NCI-H2227 (cell line): ENCODE results near the gene DNASE1.
A peak's percentile ranks its signal among the peaks of the same experiment; 100 is the strongest.
"Not testable (repeated sequence)": the region's sequence is repeated elsewhere in the genome, so short reads cannot be mapped to it uniquely, and the experiment has no call there.

ENCODE experiments used
- DNase-seq: peaks from one replicate; lab custom pipeline; 2025; ENCODE audit not compliant: unreplicated experiment; lab: John Stamatoyannopoulos, UW

The DNASE1 gene, protein sequence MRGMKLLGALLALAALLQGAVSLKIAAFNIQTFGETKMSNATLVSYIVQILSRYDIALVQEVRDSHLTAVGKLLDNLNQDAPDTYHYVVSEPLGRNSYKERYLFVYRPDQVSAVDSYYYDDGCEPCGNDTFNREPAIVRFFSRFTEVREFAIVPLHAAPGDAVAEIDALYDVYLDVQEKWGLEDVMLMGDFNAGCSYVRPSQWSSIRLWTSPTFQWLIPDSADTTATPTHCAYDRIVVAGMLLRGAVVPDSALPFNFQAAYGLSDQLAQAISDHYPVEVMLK

DNA sequence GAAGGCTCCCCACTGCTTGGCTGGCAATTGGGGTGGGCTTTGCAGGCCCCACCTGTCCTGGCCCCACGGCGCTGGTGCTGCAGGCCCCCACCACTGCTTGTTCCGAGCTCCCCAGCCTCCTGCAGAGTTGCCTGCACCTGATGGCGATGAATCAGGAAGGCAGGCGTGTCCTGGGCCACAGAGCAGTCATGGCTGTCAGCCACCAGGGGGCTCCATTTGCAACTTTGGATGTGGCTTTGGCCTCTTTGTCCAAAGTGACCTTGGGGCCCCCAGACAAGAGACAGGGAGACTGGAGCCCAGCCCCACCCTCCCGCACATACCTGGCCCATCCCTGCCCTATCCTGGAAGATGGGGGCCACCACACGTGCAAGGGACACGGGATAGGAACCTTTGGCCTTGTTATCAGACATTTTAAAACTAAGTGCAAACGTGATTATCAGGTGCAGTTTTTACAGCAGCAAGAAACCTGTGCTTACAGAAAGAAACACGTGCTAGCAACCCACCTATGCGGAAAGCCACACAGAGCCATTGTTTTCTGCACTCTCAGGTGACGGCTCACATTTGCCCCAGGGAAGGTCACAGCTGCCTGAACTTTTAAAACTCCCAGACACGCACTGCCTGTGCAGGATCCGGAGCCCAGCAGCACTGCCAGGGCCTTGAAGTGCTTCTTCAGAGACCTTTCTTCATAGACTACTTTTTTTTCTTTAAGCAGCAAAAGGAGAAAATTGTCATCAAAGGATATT is at the start of gene DNASE1:
TSS of gene DNASE1 (plus strand) at position 443 of the 743 bp plus-strand sequence. CDS start 683 bp downstream, outside the sequence.
- peak; percentile 67 for DNase-seq

DNA sequence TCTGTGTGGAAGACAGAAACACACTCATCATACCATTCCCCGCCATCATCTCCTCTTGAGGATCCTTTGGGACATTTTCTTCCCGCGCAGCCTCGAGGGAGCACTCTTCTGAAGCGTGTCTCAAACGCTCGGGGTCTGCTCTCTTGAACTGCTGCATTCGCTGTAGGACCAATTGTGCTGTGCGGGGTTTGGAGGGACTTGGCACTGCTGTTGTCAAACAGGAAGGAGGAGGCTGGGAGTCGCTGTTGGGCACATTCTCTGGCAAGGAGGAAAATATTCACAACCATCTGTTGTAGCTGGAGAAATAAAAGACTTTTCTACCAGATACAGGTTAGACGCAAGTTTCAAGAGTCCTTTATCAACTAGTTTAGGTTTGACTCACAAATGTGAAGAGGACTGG is 48.0 kb upstream of the DNASE1 start:
- no peak for DNase-seq

DNA sequence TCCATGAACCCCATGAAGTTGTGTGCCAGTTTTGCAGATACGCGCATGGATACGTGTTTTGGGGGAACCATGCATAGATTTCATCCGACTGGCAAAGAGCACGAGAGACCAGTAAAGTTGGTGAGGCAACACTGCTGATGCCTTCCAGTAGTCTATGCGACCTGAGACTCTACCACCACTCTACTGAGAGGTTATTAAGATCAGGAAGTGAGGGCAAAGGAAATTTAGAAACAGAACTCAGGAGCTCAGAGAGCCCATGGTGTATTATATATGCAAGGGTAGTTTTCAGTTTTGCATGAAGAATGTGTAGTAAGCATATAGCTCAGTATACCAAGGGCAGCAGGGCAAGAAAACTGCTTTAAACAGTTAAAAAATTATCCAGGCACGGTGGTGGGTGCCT is 47.3 kb upstream of the DNASE1 start:
- no peak for DNase-seq

DNA sequence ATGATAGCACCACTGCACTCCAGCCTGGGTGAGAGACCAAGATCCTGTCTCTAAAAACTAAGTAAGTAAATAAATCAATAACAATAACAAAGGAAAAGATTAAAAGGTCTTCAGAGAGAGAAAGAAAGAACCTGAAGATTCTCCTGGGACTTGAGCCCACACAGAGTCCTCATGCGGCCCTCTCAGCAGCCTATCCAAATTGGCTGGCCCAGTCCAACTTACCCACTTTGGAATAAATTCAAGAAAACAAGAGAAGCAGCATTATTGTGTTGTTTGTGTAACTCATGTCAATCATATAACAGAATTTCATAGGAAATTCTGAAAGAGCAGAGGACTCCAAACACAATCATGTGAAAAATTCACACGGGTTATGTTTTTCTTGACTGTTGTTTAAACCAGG is 46.9 kb upstream of the DNASE1 start:
- no peak for DNase-seq

DNA sequence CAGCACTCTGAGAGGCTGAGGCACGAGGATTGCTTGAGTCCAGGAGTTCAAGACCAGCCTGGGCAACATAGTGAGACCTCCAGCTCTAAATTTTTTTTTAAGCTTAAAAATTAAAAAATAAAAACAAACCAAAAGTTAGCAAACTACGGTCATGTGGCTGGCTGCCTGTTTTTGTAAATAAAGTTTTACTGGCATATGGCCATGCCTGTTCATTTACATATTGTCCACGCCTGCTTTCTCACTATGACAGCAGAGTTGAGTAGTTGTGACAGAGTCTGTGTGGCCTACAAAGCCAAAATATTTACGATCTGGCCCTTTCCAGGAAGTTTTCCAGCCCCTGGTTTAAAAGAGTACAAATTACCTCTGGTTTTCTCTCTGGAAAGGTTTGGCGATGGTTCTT is 46.4 kb upstream of the DNASE1 start:
- no peak for DNase-seq

DNA sequence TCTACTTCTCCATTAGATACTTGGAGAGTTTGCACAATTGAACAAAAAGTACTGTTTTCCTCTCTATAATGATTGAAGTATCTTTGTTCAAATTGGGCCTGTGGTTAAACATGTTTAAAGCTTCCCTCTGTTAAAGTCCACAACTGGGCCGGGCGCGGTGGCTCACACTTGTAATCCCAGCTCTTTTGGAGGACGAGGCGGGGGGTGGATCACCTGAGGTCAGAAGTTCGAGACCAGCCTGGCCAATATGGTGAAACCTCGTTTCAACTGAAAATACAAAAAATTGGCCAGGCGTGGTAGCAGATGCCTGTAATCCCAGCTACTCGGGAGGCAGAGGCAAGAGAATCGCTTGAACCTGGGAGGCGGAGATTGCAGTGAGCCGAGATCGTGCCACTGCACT is 45.5 kb upstream of the DNASE1 start:
- DNase-seq: not testable (repeated sequence)

DNA sequence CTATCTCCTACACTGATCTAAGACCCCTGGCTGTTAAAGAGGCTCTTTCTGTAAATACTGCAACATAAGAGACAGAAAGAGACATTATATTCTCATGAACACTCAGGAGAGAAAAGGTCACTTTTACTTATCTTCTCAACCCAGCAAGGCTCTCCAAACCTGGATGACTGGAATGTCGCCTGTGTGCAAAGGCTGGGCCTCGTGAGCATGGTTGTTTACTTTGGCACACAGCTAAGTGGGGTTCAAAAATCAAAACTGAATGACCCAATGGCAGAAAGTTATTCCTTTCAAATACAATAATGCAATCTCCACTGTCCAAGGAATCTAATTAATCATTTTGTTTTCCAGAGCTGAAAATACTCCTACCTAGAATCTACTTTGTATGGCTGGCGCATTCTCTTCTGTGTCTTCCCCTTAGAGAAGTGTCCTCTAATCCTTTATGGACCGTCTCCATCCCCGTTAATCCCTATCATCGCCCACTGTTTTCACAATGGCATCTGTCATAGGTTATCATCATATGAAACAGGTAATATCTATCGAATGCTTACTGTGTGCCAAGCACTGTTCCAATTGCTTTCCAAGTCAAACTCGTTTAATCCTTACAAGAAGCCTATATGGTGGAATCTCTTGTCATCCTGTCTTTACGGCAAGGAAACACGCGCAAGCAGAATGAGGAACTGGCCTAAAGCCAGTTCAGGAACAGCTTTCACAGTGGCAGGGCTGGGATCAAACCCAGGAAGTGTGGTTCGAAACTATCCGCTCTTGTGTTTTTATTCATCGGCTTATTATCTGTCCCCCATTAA is 44.4 kb upstream of the DNASE1 start:
- DNase-seq: no peak

DNA sequence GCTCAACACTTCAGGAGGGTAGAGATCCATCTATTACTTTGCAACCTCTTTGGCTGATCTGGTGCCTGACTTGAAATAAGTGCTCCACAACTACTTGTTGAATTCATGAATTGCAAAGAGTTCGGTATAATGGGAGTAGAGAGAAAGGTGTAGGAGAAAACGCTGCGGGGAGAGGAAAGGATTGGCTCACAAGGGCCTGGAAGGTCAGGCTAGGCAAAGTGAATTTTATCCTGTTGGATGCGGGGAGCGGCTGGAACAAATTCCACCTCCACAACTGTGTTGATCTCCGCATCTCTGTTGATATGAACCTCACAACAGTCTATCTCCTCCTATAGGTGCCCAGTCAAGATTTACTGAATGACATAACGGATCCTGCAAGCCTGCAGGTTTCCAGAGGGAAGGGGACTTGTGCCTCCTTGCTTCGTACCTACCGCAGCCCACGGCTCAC is 43.8 kb upstream of the DNASE1 start:
- DNase-seq: no peak

DNA sequence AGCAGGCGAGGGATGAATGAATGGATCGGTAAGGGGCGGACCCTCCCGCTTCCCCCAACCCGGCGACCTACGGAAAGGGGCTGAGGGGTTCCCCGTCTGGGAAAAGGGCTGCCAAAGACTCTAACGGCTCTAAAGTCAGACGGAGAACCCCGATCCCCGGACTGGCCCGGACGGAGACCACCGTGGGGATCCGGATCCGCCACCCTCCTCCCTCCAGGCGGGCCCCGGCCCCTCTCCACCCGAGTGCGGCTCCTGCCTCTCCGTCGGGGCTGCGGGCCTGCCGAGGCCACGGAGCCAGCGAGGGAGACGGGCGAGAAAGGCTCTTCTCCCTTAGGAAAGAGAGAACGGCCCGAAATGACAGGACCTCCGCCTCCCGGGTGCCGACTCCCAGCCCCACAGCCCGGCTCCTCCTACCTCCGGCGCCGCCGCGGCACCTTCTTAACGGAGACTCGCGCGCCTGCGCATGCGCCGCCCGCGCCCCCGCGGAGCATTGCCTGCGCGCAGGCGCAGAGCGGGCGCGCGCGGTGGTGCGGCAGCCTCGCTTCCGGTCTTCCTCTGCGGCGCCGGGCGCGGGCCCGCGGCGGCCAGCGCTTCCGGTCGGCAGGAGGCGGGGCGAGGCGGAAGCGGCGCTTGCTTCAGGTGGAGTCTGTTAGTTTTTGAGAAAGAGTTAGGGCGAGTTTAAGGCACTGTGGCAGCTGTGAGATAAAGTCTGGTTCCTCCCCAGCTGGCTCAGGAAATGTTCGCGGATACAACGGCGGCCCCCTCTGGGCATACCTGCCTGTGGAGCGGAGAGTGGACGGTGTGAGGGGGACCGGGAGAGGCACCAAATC is 43.1 kb upstream of the DNASE1 start, which contains the start of gene SLX4:
TSS of gene SLX4 (minus strand) at position 461 of the 830 bp plus-strand sequence. CDS start 2,642 bp downstream, outside the sequence.
- peak; percentile 97 for DNase-seq

DNA sequence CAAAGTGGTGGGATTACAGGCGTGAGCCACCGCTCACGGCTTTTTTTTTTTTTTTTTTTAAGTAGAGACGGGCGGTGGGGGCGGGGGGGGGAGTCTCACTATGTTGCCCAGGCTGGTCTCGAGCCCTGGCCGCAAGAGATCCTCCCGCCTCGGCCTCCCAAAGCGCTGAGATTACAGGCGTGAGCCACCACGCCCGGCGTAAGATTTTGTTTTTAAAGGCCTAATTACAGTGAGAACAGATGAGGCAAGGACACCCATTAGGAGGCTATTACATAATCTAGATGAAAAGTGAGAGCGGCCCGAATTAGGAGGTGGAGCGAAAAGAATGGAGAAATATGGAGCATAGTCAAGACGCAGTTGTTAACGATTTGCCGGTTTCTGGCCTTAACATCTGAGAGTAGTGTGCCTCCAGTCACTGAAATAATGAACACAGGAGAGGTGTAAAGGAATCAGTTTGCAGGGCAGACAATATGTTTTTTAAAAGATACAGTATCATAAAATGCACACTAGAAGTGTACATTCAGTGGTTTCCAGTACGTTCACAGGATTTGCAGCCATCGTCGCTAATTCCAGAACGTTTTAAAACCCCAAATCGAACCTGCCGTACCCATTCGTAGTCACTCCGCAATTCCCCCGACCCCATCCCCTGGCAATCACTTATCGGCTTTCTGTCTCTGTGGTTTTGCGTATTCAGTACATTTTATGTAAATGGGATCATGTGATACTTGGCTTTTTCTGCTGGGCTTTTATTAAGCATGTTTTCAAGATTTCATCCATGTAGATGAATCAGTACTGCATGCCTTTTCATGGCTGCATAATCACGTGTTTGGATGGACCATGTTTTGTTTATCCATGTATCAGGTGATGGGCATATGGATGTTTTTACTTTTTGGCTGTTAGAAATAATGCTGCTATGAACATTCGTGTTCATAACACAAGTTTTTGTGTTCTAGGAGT is 41.7 kb upstream of the DNASE1 start:
- DNase-seq: peak; percentile 6

DNA sequence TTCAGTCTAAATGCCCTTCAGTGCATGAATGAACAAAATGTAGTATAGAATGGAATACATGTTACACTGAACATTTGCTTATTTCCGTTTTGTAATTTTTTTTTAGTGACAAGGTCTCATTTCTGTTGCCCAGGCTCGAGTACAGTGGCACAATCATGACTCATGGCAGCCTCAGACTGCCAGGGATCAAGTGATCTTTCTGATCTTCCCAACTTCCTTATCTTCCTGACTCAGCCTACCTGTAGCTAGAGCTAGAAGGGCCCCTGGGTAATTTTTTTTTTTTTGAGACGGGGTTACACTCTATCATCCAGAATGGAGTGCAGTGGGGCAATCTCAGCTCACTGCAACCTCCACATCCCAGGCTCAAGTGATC is 35.7 kb upstream of the DNASE1 start:
- DNase-seq: no peak

DNA sequence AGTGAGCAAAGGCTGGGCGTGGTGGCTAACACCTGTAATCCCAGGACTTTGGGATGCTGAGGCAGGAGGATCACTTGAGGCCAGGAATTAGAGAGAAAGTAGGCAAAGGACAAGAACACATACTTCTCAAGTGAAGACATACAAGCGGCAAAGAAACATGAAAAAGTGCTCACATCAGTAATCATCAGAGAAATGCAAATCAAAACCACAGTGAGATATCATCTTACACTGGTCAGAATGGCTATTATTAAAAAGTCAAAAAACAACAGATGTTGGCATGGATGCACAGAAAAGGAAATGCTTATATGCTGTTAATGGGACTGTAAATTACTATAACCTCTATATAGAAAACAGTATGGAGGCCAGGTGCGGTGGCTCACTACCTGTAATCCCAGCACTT is 30.8 kb upstream of the DNASE1 start:
- no peak for DNase-seq

DNA sequence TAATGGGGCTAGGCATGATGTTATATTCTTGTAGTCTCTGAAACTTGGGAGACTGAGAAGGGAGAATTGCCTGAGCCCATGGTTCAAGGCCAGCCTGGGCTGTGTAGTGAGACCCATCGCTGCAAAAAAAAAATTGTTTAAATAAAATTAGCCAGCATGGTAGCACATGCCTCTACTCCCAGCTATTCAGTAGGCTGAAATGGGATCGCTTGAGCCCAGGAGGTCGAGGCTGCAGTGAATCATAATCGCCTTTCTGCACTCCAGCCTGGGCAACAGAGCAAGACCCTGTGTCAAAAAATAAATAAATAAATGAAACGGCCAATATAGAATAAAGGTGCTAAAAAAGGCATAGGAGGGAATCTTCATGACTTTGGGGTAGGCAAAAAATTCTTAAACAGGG is 29.2 kb upstream of the DNASE1 start:
- no peak for DNase-seq

DNA sequence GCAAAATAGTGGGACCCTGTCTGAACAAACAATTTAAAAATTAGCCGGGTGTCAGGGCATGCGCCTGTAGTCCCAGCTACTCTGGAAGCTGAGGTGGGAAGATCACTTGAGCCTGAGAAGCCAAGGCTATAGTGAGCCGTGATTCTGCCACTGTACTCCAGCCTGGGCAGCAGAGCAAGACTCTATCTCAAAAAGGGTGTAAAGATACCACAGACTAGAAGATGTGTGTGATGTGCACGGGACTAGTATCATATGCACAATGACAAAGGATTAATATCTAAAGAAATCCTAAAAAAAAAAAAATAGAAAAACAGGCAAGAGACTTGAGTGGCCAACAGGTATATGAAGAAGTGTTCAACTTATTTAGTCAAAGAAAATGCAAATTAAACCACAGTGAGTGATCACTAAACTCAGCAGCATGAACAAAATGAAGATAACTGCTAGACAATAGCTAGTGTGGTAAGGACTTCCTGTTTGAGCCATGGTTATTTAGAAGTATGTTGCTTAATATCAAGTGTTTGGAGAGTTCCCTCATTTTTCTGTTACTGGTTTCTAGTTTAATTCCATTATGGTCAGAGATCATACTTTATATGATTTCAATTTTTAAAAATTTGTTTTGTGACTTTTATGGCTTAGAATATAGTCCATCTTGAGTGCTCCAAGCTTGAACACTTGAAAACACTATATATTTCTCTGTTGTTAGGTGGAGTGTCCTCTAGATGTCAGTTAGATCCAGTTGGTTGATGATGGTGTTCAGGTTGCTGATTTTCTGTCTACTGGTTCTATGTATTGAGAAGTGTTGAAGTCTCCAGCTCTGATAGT is 28.4 kb upstream of the DNASE1 start:
- no peak for DNase-seq

DNA sequence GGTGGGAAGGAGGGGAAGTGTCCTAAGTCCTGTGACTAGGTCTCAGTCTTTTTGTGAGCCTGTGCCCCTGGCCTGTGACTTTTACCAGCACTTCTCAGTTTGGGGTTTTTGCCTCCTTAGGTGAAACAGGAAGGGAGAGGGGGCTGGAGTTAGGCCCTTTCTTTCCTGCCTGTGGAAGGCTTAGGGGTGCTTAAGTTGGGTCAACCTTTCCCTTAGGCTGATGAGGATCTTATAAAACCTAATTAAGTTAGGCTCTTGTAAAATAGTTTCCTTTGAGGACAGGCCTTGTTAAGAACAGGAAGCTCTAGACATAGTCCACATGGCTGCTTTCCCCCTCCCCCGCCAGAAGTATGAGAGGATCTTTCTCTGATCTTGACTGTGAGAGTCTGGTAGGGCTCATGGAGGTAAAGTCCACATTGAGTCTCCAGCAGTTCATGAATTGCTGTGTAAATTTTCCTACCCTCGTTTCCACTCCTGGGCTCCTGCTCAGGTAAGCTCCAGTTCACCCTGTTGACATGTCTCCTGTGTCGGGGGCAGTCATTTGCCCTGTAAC is 17.0 kb upstream of the DNASE1 start:
- DNase-seq: no peak

DNA sequence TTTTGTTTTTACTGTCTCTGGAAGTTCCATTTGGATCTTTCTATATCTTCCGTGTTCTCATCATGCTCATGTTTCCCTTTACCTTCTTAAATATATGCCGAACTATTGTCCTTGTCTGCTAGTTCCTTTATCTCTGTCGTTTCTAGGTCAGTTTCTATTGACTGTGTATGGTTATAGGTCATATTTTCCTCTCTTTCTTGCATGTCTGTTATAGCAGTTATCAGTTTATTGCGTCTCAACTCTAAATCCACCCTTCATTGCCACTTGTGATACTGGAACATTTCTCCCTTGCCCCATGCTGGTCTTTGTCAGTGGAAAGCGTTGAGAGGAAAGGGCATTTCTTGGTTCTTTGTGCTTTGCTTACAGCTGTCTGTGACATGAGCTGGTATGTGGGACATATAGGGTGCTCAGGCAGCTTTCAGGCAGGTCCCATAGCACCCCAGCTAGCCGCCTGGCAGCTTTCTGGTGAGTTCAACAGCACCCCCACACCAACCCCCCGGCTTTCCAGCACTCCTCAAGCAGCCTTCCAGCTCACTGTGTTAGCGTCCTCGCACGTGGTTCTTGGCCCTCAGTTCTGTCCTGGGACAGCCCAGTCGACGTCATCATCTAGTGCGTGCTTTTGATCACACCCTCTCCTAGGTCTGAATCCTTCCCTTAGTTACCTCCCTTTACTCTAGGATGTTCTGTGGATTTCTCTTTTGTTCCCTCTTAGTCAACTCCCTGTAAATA is 15.4 kb upstream of the DNASE1 start:
- DNase-seq: no peak

DNA sequence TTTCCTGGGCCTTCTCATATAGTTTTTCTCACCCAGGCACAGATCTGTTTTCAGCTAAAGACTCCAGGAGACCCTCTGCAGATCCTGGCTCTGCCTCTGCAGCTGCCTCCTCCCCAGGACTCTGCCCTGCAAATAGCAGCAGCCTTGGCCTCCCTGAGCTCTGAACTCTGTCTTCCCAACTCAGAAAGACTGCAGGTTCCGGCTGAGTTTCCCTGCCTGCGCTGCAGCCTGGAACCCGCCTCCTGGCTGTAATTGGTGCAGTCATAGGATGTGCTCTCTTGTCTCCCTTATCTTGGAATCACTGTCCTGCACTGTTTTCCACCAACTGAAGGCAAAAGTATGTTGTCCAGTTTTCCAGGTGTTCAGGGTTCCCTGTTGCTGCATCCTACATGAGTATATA is 14.3 kb upstream of the DNASE1 start:
- DNase-seq: no peak
